Measurements from ENCODE around the gene ATOX1. TPM values are rescaled to one million over a fixed set of nuclear protein-coding genes. Genes with fewer than 3 reads are reported as not detected.

ATOX1 gene
- total and polyA plus RNA-seq, 10 of the 15 experiments (the other 5 are each of a cell fraction or from before 2014, with no cell fraction given) = 130 to 642 (median 245) TPM

GRCh38 chr5:151745071-151745705, 13.2 kb downstream of the ATOX1 start (continued):
- no peak for TF ChIP-seq IRF5 (IDR thresholded peaks at IDR 0.05; ENCODE audit: borderline replicate concordance)
- peak; percentile 64; the same call in 1 of the 2 replicates for TF ChIP-seq ATF7 (IDR thresholded peaks at IDR 0.05; ENCODE audit: low read depth)
- no peak for TF ChIP-seq CEBPB (IDR thresholded peaks at IDR 0.05; ENCODE audit: borderline replicate concordance in 1 of 2, low read depth in 2 of 2, low read length in 2 of 2)
- TF ChIP-seq ZNF687 (IDR thresholded peaks at IDR 0.05) = peak; percentile 84

- no peak overlapping the region for H3K27ac ChIP-seq (ENCODE audit: control insufficient read depth, insufficient read depth)
- ChIA-PET SMC1A (ENCODE audit: uncharacterized antibody, unreplicated experiment) (interaction anchor here (0.6 to 11.1 kb wide), 5 partner anchors 9 to 91 kb away, joined by 3 to 154 read pairs (median 7); no protein-coding TSS in a partner anchor), POLR2A (interaction anchor here (0.9 to 4.9 kb wide), 3 partner anchors 11 to 85 kb away, joined by 3 to 36 read pairs (median 3); no protein-coding TSS in a partner anchor), CTCF (interaction anchor here (1.5 to 13.9 kb wide), 7 partner anchors 12 to 91 kb away, joined by 3 to 381 read pairs (median 10); partner anchors contain the start of gene G3BP1), RAD21 (ENCODE audit: unreplicated experiment) (interaction anchor here (7.6 to 11.2 kb wide), 3 partner anchors 23 to 83 kb away, joined by 47 to 207 read pairs (median 125); partner anchors contain the start of gene G3BP1)
- no TSS peak for BruUV-seq (replicated peaks)
- no peaks in the 10 kb centered on the region for H4K20me1 ChIP-seq (ENCODE audit: control insufficient read depth, insufficient read depth)
- ATAC-seq (no peak), DNase-seq (ENCODE audit: low read depth, low spot score) (no peak), FAIRE-seq (no peak)
- no peak overlapping the region for H3K9ac ChIP-seq (ENCODE audit: control insufficient read depth, insufficient read depth, low read length)
- no peak overlapping the region for H3K4me3 ChIP-seq
- H3K27me3 ChIP-seq (replicated peaks in 1 of 2; ENCODE audit: control insufficient read depth in 2 of 2, insufficient read depth in 2 of 2, low read length in 1 of 2) = no peaks in the 10 kb centered on the region
- no peak overlapping the region for H3K4me2 ChIP-seq (ENCODE audit: control insufficient read depth, insufficient read depth)
- peaks cover 13% of the 10 kb centered on the region for H3K79me2 ChIP-seq (ENCODE audit: control insufficient read depth, insufficient read depth, low read length)
- 100% methylated on average over 1 of the region's 1 CpG for WGBS (ENCODE audit: insufficient coverage, insufficient replicate concordance, low lambda C conversion rate, missing lambda C conversion rate)
- no peaks in the 10 kb centered on the region for H3K9me3 ChIP-seq (replicated peaks; ENCODE audit: control insufficient read depth, insufficient read depth, low read length)
- H3K36me3 ChIP-seq (ENCODE audit: control insufficient read depth in 2 of 2, insufficient read depth in 2 of 2, low read length in 1 of 2) = peaks cover 5 to 35% of the 10 kb centered on the region in 2 experiments
- intact Hi-C loops (cut with micrococcal nuclease; ENCODE audit: unreplicated experiment) = loop anchor here (5.0 kb wide), 1 partner anchor 246 kb away; no protein-coding TSS in a partner anchor
- H2AFZ ChIP-seq (ENCODE audit: control insufficient read depth, low read depth, low read length) = no peak overlapping the region
- in situ Hi-C loops (cut with MboI) = loop anchor here (5.0 to 10.0 kb wide), 3 partner anchors 81 to 296 kb away; partner anchors contain the start of gene SLC36A1
- peaks cover 50% of the 10 kb centered on the region for H3K4me1 ChIP-seq (ENCODE audit: control insufficient read depth, insufficient read depth, low read length)
- TF ChIP-seq POLR2A (IDR thresholded peaks at IDR 0.05; ENCODE audit: low read depth, low read length) (no peak), MTA2 (IDR thresholded peaks at IDR 0.05; ENCODE audit: low read depth) (no peak), STAT3 (IDR thresholded peaks at IDR 0.05; ENCODE audit: low read depth, low read length) (no peak), E2F8 (IDR thresholded peaks at IDR 0.05; ENCODE audit: low read depth, partially characterized antibody) (no peak), HSF1 (IDR thresholded peaks at IDR 0.05; ENCODE audit: low read depth, low read length) (no peak)
Observed at GRCh38 chr5:151743530-151743929, 14.9 kb downstream of the ATOX1 start.
